T47D (cell line): ENCODE results near the gene DDX52.
"Not testable (repeated sequence)": the region's sequence is repeated elsewhere in the genome, so short reads cannot be mapped to it uniquely, and the experiment has no call there.

ENCODE experiments used
- DNase-seq, 2 experiments: peaks; one replicate each; pipeline versions ENCODE4 v3.0.0 to v3.0.0-alpha.2; 2011 to 2012; ENCODE audit warnings: low read depth in 1 of 2, low spot score in 1 of 2
- JUND ChIP-seq: IDR thresholded peaks from 2 replicates; pipeline ENCODE4 v1.6.1; 2012; ENCODE audit warnings: low read depth
- in situ Hi-C: cut with HindIII; loops from 2 replicates; pipeline ENCODE4 v1.10.0; 2016; ENCODE audit warnings: low sequenced_read_pairs, low pct_unique_long_range_greater_than_20kb

DDX52 gene, protein sequence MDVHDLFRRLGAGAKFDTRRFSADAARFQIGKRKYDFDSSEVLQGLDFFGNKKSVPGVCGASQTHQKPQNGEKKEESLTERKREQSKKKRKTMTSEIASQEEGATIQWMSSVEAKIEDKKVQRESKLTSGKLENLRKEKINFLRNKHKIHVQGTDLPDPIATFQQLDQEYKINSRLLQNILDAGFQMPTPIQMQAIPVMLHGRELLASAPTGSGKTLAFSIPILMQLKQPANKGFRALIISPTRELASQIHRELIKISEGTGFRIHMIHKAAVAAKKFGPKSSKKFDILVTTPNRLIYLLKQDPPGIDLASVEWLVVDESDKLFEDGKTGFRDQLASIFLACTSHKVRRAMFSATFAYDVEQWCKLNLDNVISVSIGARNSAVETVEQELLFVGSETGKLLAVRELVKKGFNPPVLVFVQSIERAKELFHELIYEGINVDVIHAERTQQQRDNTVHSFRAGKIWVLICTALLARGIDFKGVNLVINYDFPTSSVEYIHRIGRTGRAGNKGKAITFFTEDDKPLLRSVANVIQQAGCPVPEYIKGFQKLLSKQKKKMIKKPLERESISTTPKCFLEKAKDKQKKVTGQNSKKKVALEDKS

DNA sequence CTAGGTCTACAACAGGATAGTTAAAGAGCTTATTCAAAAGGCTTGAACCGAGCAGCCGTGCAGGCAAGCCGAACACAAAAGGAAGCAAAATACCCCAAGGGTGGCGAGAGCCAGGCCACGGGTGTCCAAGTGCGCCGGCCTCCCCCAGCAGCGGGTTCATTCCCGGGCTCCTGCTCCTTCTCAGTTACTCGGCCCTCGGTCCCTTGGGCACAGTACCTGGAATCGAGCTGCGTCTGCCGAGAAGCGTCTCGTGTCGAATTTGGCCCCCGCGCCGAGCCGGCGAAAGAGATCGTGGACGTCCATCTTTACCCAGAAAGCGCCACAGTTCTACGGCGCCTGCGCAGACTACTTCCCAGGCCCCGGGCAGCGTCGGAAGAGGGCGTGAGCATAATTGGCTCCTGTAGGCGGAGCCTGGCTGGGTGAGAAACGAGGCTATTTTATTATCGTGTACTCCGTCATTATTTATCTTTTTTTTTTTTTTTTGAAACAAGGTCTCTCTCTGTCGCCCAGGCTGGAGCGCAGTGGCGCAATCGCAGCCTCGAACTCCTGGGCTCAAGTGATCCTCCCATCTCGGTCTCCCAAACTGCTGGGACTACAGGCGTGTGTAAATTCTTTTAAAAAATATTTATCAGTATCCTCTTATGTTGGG lies at the start of gene DDX52:
DDX52 (minus strand) TSS at position 329 of the 649 bp plus-strand sequence; CDS start at position 303, 26 bp downstream.
- in situ Hi-C loops: no loop called here
- DNase-seq: peak; percentile 87 to 93
- no peak for TF ChIP-seq JUND

DNA sequence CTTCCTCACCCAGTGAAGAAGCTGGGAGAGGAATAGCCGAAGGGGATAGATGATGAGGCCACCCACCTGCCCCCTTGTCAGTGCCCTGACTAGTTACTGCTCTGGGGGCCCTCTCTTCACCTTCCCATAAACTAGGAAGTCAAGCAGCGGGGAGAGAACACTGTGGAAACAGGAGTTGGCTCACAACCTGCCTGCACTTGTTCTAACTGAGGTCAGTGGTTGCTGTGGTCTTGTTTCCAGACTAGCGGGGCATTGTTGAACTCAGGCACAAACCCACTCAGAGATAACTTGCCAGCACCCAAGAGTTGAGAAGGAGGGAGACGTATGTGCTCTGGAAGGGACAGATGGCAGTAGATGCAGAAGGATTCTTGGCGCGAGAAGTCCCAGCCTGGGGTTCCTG lies 48.6 kb upstream of the DDX52 start:
- in situ Hi-C loops: no loop called here
- DNase-seq: peak in 1 of 2 experiments; percentile 32
- no peak for TF ChIP-seq JUND

DNA sequence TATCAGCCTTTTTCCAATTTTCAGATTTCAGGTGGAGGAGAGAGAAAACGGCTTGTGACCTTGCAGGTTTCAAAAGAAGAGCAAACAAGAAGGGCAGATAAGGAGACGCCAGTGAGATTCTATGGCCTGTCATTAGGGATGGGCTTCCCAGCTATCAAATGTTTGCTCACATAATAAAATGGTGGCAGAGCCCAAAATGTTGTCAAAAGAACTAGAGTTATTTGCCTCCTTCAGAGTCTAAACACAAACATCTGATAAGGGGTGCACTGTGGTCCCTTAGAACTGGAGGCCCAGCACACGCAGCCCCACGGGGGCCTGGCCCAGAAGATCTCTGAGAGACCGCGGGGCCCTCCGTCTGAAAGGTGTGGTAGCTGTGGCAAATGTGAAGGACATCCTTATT lies 46.1 kb upstream of the DDX52 start:
- no peak for DNase-seq
- in situ Hi-C loops: no loop called here
- no peak for TF ChIP-seq JUND

DNA sequence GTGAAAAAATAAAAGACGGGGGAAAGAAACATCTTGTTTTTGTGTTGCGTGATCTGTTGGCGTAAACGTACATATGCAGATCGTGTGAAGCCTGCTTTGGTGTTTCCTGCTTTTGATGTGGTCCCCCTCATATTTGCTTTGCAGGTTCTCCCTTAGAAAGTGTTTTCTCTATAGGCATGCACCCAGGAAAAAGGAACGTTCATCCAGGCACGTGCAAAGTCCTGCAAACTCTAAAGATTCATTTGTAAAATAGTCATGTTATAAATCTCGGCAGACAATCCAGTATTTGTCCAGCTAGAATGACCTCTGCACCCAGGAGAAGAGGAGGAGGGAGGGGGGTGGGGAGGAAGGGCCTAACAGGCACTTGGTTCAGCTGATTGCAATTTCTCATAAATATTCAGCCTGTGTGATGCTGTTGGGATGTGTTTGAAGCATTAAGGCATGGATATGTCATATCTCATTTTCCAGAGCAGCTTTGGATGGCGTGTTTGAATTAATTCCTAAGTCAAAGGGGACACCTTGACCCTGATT lies 40.3 kb upstream of the DDX52 start:
- in situ Hi-C loops: no loop called here
- TF ChIP-seq JUND: no peak
- no peak for DNase-seq

DNA sequence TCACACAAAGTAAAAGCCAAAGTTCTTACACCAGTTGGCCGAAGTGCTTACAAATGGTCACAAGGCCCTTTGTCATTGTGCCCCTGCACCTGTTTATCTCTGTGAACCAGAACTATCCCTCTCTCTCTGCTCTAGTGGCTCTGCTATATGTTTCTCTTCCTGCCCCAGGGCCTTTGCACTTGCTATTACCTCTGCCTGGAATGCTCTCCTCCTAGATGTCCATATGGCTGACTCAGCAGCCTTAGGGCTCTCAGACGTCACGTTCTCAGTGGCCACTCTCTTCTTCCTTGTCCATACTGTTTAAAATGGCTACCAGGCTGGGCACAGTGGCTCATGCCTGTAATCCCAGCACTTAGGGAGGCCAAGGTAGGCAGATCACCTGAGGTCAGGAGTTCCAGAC lies 38.8 kb upstream of the DDX52 start:
- DNase-seq: peak in 1 of 2 experiments; percentile 52
- in situ Hi-C loops: no loop called here
- TF ChIP-seq JUND: no peak

DNA sequence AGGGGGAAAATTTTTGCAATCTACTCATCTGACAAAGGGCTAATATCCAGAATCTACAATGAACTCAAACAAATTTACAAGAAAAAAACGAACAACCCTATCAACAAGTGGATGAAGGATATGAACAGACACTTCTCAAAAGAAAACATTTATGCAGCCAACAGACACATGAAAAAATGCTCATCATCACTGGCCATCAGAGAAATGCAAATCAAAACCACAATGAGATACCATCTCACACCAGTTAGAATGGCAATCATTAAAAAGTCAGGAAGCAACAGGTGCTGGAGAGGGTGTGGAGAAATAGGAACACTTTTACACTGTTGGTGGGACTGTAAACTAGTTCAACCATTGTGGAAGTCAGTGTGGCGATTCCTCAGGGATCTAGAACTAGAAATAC lies 36.7 kb upstream of the DDX52 start:
- in situ Hi-C loops: not testable (repeated sequence)

DNA sequence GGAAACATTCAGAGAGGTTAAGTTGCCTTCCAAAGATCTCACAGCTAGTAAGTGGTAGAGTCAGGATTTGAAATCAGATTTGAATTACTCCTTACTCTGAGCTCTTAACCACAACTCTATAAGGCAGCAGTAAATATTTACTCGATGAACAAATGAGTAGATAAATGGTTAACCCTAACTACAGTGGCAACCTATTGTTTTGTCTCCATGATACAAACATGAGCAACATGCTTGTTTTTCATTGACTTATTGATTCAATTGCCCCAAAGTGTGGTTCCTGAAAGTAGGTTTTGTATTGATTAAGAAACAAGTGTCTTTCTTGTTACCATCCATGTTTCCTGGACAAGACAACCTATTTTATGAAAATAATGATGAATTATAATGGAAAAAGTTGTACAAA lies 34.8 kb upstream of the DDX52 start:
- no peak for DNase-seq
- in situ Hi-C loops: no loop called here

More for the DNA sequence above, 36.7 kb upstream of the DDX52 start:
- DNase-seq: not testable (repeated sequence)

DNA sequence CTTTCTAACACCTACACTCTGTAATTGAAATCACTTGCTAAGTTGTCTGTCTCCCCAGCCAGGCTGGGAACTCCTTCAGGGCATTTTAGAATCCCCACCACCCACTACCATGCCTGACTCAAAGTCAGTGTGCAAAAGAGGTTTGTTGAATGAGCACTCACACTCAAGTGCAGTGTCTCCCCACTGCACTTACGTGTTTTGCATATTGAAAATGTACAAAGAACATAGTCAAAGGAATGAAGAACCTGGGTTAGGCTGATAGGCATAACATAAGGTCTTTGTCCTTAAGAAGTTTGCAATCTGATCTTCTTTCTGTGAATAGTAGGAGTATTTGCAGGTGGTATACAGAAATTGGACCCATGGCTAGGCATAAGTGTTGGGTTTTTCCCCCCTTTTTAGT lies 33.8 kb upstream of the DDX52 start:
- DNase-seq: no peak
- in situ Hi-C loops: no loop called here
- no peak for TF ChIP-seq JUND

More for the DNA sequence above, 34.8 kb upstream of the DDX52 start:
- TF ChIP-seq JUND: no peak

DNA sequence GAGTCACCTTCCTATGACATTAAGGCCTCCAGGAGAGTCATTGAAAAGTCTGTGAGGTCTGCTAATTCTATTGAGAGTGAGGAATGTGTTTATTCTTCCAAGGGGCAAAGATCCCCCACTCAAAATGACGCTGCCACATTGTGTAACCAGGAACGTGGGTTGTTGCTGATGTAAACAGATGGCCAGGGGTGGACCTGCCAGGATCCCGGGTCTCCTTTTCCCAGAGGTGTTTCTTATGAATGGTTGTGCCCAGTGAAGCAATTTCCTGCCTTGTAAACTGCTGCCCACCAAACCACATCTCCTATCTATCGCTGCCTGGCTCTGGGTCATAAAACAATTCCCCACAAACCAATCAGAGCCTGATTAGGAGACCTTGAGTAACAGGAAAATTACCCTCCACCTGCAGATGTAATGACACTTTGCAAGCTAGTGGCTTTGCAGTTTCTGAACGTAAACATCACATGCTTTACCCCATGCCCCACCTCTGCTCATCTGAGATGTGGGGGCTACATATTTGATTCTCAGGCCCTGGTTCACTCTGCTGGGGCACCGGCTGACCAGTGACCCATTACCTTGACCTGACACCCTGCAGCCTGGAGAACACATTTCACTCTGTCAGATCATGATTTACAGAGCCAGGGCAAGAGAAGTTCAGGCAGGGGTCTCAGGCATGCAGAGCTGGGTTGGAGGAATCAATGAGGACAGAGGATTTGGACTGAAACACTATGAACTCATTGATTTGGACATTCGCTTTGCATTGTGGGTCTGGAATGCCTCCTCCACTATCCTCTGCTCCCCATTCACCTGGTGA lies 33.1 kb upstream of the DDX52 start:
- no peak for TF ChIP-seq JUND
- in situ Hi-C loops: no loop called here
- no peak for DNase-seq

DNA sequence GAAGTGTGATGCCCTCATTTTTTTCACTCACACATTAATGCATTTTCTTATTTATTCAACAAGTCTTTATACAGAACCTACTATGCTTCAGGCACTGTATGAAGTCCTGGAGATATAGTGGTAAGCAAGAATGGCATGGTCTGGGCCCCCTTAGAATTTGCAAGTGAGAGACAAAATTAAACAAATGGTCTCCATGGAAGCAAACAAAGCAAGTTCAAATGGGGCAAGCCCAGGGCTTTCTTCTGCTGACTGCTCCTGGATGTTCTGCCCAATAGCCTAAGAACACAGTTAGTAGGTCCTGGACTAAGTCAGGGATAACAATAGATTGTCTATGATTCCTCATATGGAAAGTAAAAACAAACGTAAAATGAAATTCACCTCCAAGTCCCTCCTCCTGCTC lies 31.3 kb upstream of the DDX52 start:
- TF ChIP-seq JUND: no peak
- DNase-seq: no peak
- in situ Hi-C loops: no loop called here

DNA sequence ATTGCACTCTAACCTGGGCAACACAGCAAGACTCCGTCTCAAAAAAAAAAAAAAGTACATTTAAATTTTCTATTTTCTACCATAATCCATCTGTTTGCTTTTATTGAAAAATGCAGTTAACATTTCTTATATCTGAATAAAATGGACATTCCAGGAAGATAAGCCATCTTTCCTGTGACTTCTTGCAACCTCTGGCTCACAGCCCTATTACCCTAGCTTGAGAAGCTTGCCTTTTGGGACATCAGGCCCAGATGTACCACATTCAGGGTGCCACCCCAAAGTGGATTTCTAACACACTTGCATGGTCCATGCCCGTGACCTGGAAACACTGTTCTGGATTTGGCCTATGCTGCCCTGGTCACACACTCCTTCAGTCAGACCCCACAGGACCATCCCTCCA lies 30.1 kb upstream of the DDX52 start:
- in situ Hi-C loops: no loop called here
- no peak for DNase-seq
- no peak for TF ChIP-seq JUND

DNA sequence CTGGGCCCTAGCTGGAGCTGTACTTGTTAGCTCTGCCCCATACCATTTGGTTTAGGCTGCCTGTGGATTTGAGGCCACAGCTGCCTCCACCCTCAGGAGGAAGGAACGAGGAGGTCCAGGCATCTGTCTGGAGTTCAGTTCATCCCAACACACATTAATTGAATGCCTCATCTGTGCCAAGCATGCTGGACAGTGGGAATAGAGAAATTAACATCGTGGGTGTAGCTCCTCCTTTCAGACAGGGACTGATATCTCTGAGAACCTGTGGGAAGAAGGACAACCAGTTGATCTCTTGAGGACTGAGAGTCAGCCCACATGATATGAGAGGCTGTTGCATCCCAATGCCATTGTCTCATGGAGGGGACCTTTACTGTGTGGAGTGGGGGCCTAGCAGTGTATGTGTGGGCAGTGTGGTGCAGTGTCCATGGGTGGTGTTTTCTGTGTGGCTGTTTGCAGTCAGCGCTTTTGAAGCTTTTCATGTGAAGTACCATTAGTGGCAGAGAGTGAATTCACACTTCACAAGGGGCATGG lies 29.4 kb upstream of the DDX52 start:
- in situ Hi-C loops: no loop called here
- no peak for TF ChIP-seq JUND
- no peak for DNase-seq
